ENCODE data around the gene SUFU.

The SUFU gene

DNA sequence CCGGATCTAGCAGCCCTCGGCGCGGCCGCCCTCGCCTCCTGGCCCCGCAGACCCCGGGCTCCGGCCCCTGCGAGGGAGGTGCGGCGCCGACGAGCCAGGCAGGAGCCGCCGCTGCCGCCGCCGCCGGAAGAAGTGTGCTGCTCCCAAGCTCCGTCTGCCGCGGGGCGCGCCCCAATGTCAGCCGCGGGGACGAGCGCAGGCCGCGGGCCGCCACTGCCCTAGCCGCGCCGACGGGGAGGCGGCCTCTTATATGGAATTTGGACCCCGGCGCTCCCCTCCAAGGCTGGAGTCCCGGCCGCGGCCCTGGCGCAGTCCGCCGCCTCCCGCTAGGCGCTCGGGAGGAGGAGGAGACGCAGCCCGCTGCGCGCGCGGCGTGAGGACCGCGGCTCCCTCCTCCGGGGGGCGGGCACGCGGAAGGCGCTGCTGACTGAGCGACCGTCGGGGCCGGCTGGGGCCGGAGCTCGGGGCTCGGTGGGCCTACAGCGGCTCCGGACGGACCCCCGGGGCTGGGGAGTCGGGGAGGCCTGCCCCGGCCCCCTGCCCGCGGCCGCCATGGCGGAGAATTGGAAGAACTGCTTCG is 140.4 kb downstream of the SUFU start, which contains the start of gene TRIM8:
Gene TRIM8, plus strand, starts transcription at position 414 of the 580 bp plus-strand sequence. Its CDS starts 139 bp downstream, at position 553.
- peak within 1 kb of the TSS; percentile 93 to 95 for H3K4me3 ChIP-seq (replicated peaks in 1 of 2; ENCODE audit: low read depth in 2 of 2, low read length in 2 of 2)
- DNase-seq (ENCODE audit: low read depth in 2 of 2) = peak in 1 of 2 donors; percentile 46
- TF ChIP-seq, protein P1, sequence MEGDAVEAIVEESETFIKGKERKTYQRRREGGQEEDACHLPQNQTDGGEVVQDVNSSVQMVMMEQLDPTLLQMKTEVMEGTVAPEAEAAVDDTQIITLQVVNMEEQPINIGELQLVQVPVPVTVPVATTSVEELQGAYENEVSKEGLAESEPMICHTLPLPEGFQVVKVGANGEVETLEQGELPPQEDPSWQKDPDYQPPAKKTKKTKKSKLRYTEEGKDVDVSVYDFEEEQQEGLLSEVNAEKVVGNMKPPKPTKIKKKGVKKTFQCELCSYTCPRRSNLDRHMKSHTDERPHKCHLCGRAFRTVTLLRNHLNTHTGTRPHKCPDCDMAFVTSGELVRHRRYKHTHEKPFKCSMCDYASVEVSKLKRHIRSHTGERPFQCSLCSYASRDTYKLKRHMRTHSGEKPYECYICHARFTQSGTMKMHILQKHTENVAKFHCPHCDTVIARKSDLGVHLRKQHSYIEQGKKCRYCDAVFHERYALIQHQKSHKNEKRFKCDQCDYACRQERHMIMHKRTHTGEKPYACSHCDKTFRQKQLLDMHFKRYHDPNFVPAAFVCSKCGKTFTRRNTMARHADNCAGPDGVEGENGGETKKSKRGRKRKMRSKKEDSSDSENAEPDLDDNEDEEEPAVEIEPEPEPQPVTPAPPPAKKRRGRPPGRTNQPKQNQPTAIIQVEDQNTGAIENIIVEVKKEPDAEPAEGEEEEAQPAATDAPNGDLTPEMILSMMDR (IDR thresholded peaks at IDR 0.05; ENCODE audit: low read depth, low read length) = no peak

DNA sequence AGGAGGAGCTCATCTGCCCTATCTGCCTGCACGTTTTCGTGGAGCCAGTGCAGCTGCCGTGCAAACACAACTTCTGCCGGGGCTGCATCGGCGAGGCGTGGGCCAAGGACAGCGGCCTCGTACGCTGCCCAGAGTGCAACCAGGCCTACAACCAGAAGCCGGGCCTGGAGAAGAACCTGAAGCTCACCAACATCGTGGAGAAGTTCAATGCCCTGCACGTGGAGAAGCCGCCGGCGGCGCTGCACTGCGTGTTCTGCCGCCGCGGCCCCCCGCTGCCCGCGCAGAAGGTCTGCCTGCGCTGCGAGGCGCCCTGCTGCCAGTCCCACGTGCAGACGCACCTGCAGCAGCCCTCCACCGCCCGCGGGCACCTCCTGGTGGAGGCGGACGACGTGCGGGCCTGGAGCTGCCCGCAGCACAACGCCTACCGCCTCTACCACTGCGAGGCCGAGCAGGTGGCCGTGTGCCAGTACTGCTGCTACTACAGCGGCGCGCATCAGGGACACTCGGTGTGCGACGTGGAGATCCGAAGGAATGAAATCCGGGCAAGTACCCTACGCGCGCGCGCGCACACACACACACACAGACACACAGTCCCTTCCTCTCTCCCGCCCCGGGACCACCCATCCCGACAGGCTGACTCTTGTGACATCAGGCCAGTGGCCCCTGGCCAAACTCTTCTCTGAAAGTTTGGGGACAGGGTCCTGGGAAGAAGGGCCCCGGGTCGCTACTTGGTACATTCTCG is 141.0 kb downstream of the SUFU start:
- peak overlapping the region; percentile 93 to 95 for H3K4me3 ChIP-seq (replicated peaks in 1 of 2; ENCODE audit: low read depth in 2 of 2, low read length in 2 of 2)
- peak; percentile 70 to 78 for DNase-seq (ENCODE audit: low read depth in 2 of 2)
- TF ChIP-seq, protein P1 (IDR thresholded peaks at IDR 0.05; ENCODE audit: low read depth, low read length) = peak; percentile 38

DNA sequence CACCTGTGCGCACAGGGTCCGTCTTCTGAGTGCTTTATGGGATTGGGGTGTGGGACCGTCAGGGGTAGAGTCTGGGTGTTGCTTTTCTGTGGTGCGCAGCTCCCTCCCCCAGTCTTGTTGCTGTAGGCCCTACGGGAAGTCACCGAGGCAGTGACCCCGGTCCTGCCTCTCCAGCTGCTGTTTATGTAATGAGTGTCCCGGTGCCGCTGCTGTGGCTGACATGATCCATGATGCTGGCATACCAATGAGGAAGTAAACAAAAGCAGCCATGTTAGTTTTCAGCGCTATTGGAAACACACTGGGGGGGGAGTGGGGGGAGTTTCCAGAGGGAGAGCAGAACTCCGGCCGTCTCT is 141.6 kb downstream of the SUFU start:
- TF ChIP-seq, protein P1 (IDR thresholded peaks at IDR 0.05; ENCODE audit: low read depth, low read length) = no peak
- H3K4me3 ChIP-seq (replicated peaks in 1 of 2; ENCODE audit: low read depth in 2 of 2, low read length in 2 of 2) = peak overlapping the region; percentile 93 to 95
- no peak for DNase-seq (ENCODE audit: low read depth in 2 of 2)

DNA sequence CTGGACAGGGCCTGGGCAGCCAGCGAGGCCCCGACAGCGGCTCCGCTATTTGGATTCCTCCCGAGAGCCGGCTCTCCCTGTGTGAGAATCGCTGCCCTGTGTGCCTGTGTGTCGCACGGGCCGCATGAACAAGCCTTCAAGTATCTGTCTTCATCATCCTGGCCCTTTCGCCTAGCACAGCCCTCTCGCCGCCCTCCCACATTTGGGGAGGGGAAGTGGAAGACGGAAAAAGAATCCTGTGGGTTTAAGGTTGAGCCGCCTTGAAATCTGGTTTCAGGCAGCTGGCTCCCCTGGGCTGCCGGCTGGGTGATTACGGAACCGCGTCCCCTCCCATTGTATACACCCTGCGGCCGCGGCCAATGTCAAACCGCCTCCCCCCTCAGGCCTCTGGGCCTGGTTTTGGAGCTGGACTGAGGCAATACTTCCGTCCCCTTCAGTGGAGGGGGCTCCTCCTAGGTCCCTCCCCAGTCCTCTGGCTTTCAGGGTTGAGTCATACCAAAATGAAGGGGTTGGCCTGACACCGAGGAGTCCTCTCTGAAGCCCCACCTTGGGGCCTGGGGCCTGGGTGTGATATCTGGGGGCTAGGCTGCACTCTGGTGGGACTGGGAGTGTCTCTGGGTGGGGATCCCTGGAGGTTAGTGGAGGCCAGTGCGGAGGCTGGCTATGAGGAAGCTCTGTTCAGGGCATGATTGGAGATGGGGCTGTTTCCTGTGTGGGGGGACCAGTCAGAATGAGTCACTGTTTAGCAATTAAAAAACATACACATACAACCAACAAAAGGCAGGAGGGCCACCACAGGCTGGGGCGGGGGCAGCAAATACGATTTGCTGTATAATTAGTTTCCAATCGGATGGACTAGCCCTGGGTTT is 142.2 kb downstream of the SUFU start:
- TF ChIP-seq, protein P1 (IDR thresholded peaks at IDR 0.05; ENCODE audit: low read depth, low read length) = no peak
- peak overlapping the region; percentile 93 to 95 for H3K4me3 ChIP-seq (replicated peaks in 1 of 2; ENCODE audit: low read depth in 2 of 2, low read length in 2 of 2)
- peak; percentile 95 to 98 for DNase-seq (ENCODE audit: low read depth in 2 of 2)

DNA sequence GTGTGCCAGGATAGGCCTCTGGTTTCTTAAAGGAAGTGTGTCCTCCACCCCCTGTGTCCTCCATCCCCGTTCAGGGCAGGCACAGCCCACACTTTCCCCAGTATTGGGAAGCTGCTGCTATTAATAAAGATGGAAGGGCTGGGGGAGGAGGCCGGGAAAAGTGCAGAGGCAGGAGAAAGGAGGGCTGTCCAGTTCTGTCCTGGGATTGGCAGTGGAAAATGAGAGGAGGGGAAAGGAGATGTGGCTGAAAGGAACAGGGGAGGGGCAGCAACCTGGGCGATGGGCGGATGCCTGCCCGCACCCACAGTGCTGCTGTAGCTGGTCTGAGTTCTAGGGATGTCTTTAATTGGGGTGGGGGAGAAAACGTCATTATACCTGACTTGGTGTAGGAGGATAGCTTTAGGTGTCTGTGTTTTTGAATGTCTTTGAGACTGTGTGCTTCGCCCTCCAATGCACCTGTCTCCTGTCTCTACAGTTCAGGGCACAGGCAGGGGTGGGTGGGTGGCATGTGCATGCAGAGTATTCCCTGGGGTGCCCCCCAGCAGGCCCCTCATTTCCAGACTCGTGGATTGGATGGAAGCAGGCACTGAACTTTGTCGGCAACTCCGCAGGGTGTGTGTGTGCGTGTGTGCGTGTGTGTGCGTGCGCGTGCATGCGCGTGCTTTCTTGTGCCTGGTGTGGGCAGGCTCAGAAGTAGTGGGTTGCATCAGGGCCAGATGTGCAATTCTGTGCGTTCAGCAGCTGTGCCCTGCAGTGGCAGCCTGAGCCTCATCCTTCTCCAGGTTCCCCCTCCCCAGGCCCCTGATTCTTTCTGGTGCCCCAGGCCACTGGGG is 143.1 kb downstream of the SUFU start:
- DNase-seq (ENCODE audit: low read depth in 2 of 2) = peak; percentile 43 to 58
- TF ChIP-seq, protein P1 (IDR thresholded peaks at IDR 0.05; ENCODE audit: low read depth, low read length) = no peak
- peak overlapping the region; percentile 93 to 95 for H3K4me3 ChIP-seq (replicated peaks in 1 of 2; ENCODE audit: low read depth in 2 of 2, low read length in 2 of 2)
